GM18519 (cell line): ENCODE data around the gene ANKS1A.

Experiments
- ATAC-seq: cut with Tn5 transposase; IDR thresholded peaks from one replicate; pipeline ENCODE4 v1.9.1; 2021; ENCODE audit warnings: mild to moderate bottlenecking, moderate library complexity; ENCODE audit not compliant: unreplicated experiment, low FRiP score

The ANKS1A gene

DNA sequence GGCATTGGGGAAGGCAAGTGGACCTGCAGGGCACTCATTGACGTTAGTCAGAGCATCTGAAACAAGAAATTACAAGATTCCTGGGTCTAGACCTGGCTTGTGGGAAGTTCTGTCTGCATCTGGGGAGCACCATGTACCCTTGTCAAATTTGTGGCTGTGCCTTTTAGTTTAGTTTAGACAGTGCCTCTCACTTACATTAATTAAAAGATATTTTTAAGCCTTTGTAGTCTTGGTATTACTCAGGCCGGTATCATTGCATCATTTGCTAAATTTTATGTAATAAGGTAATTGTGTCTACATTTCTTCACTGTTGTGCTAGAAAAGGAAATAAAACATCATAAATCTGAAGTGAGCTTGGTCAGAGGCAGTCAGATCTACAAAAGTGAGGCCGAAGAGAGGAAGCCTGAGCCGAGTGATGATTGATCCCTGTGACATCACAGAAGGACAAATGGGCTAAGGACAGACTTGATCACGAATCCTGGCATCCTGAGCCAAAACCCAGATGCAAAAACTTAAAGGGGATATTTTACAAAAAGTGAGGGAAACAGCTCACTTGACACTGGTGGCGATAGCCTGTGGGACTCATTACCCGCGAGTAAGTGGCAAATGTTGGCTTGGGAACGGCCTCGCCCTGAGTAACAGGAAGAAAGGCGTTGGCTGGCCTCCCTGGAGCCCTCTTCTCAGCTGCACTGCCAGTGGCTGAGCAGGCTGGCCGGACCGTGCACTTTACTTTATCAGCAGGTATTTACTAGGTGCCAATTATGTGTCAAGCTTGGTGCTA lies 145.5 kb downstream of the ANKS1A start:
- no peak for ATAC-seq

DNA sequence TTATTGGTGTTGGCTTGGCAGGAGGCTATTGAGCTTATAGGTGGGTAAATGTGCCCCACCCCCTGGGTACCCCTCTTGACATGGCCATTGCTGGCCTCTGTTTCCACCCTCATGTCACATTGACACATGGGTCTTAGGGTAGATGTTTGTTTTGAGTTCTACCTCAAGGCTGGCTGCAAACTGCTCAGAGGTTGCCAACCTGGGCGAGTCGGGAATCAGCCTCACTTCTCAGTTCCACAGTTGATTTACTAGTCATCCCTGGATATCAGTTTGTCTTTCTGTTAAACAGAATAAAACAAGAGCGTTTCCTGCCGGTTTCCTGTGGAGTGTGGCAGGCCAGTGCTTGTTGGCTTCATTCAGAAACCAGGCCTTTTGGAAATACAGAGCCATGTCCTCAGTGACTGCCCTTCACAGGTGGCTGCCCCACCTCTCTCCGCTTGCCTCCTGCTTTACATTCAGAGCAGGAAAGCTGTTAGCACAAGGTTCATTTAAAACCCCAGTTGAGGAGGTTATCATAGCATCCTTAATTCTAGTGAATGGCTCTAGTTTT lies 146.5 kb downstream of the ANKS1A start:
- ATAC-seq: no peak

DNA sequence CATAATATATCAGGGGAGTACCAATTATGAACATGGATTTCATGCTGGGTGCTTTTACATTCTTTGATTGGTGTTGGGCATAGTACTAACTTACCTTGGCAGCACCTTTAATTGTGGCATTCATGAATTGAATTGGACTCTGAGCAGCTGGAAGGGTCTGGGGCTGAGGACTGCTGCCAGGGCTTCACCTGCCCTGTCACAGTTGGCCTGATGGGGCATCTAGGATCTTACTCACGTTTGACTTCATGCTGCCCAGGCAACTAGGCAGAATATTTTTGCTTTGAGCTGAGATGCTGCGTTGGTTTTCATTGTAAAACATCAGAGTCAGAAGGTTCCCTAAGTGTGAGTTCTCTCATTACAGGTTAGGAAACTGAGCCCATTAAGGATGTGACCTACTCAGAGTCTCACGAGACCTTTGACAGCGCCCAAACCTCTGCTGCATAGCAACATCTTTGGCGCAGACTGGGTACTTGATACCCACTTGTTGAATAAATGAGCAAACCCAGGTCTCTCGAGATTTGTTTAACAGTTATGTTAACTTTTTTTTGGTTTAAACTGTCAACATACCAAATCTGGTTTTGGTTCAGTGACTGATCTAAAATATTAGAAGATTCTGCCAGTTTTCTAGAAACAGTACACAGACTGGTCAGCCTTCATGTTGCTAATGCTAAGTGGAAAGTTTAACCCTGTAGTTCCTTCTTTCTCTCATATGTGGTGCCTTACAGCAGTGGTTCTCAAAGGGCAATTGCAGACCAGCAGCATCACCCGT lies 147.2 kb downstream of the ANKS1A start:
- ATAC-seq: no peak

DNA sequence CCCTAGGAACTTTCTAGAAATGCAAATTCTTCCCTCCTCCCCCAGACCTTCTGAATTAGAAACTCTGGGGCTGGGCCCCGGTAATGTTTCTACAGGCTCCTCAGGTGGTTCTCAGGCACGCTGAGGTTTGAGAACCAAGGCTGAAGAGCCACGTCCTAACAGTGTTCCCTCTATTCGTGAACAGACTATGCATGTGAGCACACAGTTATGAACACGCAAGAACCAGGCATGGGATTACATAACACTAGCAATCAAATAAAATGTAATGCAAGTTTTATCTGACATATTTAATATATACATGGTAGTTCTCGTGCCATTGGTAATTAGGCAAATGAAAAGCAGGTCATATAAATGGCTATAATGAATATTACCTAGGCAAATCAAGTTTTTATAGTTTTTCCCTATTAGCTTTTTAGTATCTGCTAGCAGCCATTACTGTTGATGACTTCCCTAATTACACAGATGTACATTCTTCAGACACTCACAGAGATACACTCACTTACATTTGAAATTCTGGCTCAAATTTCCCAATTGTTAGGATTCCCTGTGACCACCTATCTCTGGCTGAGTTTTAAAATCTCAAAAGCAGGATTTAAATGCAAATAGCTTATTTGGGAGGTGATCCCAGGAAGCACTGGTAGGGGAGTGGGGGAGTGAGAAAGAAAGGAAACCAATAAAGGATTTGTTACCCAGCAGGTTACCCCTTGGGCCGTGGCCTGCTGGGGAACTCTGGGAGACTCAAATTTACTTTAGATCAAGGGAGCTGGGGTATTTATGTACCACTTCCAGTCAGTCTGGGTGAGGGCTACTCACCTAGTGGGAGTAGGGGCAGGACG lies 148.0 kb downstream of the ANKS1A start:
- no peak for ATAC-seq

DNA sequence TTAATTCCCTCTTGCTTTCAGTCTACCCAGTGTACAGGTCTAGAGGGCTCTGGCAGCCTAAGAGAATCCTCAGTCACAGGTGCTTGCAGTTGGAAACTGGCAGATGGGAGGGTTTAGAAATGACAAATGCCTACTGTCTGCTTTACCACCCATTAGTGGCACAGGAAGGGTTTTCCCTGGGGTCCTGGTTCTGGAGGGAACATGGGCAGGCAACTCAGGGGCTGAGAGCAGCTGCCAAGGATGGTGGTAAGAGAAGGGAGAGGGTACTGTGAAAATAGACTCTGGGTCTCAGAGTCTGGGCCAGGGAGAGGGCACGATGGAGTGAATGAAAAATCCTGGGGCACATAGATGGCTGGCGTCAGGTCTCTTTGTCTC lies 148.6 kb downstream of the ANKS1A start:
- no peak for ATAC-seq

DNA sequence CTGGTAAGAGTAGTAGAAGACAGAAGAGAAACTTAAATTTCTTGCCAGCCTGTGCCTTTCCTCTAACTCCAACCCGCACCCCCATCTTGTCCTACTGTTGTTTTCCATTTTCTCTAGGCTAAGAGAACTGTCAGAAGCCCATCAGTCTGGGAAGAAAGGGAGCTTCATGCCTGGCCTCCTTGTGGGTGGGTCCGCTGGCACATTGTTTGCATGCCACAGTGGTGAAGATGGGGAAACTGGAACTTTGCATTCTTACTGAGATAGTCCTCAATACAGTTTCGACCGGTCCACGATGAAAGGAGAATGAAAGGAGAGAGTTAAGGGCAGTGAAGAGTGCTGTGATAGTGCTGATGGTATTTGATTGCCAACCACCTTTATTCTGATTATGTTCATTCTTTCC lies 149.0 kb downstream of the ANKS1A start:
- ATAC-seq: no peak

DNA sequence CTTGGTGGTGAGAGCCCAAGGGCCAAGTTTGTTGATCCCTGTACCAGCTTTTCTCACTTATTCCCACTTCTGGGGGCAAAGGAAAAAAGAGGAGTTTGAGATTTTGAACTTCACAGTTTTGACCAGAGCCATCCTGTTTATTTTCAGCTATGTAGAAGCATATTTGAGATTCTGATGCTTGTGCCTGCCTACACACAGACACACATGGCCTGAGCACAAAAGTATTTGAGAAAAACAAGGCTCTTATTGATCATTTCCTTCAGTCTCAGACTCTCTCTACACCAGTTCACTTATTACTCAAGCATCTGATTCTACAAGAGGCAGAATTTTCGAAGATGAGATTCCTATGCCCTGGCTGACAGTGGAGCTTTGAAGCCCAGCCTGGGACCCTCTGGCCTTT lies 151.3 kb downstream of the ANKS1A start:
- no peak for ATAC-seq

DNA sequence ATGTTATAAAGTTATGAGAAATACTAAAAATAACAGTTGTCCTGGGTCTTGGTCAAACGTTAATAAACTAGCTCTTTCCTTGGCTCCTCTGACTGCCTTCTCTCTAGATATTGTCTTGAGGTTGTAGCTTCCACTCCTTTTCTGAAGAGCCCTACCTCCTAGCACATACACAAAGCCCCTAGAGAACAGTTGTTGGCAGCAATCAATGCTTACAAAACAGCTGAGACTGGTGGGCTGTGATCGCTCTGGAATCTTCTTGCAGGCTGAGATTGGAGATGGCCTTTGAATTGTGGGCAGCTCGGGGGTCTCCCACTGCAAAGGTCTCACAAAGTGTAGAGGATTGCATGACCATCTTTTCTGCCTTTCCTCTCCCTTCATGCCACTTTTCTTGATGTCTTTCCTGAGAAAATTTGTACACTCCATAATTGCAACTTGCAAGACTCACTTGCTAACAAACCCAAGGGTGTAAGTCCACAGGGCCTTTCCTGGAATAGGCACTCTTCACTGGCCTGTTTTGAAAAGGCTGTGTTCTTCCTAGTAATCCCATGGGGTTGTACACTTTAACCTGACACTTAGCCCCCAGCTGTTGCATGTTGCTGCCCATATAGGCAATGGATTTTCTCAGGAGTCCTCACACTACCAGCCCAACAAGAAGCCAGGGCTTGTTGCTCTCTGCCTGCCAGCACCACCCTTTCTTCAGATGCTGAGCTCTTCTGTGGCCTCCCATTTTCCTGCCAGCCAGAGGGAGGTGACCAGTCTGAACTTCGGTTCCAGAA lies 152.2 kb downstream of the ANKS1A start:
- no peak for ATAC-seq

DNA sequence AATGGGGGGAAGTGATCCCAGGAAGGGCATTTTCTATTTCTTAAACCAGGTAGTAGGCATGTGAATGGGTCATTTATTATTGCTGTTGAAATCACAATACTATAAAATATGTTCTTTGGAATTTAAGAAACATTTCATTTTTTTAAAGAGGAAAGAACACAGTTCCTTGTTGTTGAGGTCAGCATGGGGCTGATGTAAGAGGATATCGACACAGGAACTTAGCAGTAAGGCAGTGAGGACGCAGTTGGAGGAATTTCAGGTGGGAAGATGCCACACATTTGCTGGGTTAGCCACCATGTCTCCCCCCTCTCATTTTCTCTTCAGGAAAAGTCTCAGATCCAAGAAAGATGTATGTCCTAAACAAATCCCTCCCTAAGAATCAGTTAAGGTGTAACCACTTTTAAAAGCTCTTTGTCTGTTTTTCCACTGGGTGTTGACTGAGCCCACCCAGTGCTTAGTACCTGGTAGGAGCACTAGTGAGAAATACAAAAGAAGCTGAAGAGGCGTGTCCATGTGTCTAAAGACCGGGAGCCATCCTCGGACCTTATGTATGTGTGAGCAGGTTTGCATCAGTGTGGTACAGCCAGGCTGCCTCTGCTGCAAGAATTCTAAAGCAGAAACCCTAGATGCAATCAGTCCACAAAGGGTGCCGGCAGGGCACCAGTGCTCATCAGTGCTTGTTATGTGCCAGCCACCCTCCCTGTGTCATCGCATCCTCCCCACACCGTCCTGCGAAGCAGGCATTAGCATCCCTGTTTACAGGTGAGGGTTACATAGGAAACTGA lies 153.2 kb downstream of the ANKS1A start:
- no peak for ATAC-seq

DNA sequence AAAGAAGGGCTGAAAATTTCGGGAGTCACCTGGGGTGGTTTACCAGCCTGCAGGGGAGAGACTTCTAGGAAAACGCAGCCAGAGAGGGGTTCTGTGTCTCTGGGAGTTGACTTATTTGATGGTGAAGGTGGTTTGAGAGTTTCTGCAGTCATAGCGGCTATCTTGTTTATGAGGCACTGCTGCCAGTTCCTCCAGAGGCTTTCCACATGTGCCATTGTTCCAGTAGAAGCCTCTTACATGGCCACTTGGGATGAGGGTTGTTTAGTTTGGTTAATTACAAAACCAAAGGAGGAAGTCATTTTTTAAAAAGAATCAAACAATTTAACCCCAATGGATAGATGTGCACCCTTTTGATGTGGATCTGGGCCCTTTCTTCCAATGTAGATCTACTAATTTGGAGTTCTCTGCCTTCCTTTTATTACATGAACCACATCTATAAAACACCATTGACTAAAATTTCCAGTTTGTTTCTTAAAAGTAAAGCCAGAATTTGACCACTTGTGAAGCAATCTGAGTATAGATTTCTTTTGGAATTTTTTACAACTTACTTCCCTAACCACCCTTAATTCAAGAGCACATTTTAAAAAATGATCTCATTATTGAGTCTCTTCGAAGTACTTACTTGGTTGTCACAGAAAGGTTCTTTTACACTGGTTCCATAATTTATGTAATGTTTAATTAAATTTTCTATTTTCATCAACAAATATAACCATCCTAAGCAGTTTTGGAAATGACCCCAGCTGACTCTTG lies 154.5 kb downstream of the ANKS1A start:
- ATAC-seq: no peak

DNA sequence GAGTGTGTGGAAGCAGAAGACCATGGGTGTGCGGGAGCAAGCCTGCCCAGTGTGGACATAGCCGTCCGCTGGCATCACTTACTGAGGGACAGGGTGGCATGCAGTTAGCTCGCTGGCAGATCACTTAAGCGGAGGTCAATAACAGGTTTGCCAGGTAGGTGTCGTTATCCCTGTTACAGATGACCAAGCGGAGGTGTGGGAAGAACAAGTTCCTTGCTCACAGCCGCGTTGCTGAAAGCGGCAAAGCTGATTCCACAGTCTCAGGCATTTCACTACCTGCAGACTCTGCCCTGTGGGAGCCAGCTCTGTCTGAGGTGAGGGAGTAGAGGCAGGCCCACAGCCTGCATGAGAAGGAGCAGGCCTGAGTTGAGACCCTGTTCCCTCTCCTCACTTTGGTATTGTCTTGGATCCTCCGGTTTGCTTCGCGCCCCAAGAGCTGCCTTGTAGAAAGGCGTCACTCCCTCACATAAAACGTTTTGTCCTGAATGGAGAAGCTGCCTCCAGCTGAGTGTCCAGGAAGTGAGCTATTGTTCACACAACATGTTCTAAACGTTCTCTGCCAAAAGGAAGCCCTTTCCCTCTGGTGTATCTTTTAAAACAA lies 155.2 kb downstream of the ANKS1A start:
- ATAC-seq: no peak

DNA sequence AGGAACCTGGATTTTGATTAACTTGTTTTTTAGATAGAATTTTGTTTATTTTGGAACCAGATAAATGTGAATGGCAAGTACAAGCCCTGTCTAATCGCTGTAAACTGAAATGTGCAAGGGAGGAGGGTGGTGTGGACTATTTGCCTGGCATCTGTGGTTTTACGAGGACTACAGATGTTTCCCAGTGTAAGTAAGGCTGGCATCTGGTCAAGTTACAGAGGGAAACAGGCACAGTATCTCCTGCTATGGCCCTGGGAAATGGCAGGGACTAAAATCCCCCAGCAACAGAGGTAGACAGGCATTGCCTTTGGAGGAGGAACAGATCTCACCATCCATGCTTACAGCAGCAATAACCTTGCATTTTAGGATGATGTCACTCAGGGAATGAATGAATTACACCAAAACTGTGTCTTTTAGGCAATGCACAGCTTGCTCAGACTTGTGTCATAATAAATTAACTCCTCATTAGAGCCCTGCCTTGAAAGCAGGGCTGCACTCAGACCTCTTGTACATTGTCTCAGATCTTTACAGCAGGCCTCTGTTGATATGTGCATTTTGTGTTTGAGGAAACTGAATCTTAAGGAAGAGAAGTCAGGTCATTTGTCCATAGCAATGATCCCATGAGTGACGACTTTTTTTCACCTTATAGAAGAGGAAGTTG lies 155.8 kb downstream of the ANKS1A start:
- ATAC-seq: no peak

DNA sequence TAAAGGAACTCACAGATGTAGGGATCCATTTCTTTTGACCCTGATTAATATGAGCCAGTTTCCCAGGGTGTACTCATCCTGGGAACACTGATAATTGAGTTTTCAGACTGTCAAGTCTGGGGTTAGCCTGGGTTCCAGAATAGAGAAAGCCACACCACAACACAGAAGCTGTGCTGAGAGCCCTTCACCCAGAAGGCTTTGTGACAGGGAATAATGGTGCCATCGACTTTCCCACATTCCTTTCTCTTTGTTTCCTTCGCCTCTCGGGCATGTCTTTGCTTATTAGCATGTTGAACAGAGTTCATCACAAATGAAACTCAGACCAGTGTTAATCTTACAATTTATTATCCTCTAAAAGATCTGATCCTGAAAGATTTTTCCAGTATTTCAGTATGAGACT lies 157.0 kb downstream of the ANKS1A start:
- ATAC-seq: no peak

DNA sequence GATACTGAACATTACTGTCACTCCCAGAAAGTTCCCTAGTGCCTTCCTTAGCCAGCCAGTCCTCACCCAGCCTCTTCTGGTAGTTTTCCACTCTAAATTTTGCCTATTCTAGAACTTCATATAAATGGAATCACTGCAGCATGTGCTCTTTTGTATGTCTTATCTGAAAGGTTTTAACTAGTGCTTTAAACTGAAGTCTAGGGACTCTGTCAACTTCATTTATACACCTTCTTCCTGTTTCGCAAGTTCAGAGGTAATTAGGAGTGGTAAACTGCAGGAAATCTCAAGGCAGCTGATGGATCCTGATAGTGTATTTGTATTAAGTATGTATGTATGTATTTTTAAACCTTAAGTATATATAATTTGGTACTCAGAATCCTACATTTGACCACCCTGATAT lies 157.8 kb downstream of the ANKS1A start:
- ATAC-seq: no peak

DNA sequence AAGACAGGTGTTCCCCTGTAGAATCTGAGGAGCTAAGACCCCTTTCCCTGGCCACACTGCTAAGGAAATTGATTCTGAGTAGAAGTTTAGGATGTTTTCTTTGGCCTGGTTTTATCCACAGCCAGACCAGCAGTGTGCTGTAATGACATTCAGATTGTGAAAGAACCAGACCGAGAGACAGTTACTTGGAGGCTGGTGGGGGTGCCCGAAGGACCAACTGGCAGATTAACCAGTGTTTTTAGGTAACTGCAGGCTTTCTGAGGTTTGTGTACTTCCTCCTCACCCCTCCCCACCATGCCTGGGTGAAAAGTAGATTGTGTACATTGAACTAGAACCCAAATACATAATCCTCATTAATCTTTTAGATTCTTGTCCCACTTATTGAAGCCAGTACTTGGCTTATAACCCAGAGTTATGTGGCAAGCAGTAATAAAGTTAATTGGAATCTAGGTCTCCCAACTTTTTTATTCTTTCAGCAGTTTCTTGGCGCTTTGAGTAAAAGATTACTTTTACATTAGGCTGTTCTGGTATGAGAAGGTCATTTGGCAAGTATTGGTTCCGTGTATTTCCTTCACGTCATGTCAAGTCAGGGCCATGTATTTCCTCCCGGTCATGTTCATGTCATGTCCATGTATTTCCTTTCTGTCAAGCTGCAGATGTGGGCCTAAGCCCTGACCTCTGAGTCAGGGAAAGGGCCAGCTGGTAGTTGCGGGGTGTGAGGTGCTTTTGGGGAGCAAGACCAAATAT lies 158.4 kb downstream of the ANKS1A start:
- ATAC-seq: no peak

DNA sequence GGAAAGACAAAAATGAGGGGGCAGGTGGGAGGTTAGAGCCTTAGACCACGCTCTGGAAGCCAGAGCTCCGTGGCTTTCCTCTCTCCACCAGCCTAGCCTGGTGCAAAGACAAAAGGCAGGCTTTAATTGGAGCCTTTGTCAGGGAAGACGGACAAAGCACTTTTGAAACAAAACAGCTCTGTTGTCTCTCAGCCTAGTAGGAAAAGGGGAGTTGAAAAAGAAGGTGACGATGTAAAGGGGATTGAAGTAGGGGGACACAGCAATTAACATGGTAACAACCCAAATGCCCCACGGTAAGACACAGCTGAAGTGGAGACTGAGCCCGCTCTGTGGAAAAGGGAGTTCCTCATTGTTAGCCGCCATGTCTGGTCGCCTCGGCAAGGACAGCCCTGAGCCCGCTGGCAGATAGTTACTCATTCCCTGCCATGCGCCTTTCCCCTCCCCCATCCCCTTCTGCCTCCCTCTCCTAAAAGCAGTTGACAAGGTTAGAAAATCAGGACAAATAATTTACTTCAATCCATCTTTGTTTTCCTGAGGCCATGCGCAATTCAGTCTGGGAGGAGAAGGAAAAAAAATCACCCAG lies 159.1 kb downstream of the ANKS1A start:
- no peak for ATAC-seq

DNA sequence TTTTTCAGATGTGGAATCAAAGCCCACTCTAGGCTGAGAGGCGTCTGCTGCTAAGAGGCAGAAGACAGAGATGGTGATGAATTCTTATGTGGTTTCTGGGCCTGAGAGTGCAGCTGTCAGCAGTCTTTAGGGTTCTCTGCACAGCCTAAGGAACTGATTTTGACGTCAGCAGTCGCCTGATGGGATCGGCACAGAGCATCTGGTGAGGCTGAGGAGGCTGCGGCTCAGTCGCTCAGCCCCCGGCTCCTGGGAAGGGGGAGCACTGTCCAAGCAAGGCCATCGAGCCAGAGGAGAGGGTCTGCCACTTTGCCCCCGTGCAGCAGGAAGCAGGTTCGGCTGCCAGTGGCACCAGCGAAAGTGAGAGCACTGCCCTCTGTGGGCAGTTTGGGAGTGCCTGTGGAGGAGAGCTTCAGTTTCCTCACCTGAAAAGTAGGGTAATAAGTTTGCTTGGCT lies 159.6 kb downstream of the ANKS1A start:
- no peak for ATAC-seq
